K562 (cell line): ENCODE results near the gene TMEM107. TPM values are rescaled to one million over a fixed set of nuclear protein-coding genes. Genes with fewer than 3 reads are reported as not detected.

Experiments used
- ATF1 ChIP-seq, 2 experiments: fragments of 450-650 bp in 1 of 2; IDR thresholded peaks; 2 replicates each; pipeline ENCODE4 v1.6.1; 2016; ENCODE audit warnings: missing compliant biosample characterization in 1 of 2, missing genetic modification characterization in 1 of 2
- BCOR ChIP-seq: fragments of 450-650 bp; IDR thresholded peaks from 2 replicates; pipeline ENCODE4 v1.6.1; 2016
- ELF2 ChIP-seq: fragments of 250-450 bp; sonication (Bioruptor Pico); IDR thresholded peaks from 2 replicates; pipeline ENCODE4 v1.5.0; 2021; ENCODE audit warnings: mild to moderate bottlenecking
- ELF4 ChIP-seq: fragments of 450-650 bp; formaldehyde crosslinking; IDR thresholded peaks from 2 replicates; pipeline ENCODE4 v1.4.0; 2022; ENCODE audit warnings: missing genetic modification characterization
- ETV1 ChIP-seq: fragments of 450-650 bp; conservative IDR thresholded peaks from 2 replicates; pipeline ENCODE4 v1.6.1; 2016; ENCODE audit warnings: missing genetic modification characterization, control low read depth, low read depth, missing compliant biosample characterization
- FOS ChIP-seq: IDR thresholded peaks from 3 replicates; pipeline ENCODE4 v1.6.1; 2011; ENCODE audit not compliant: insufficient read length; ENCODE audit errors: extremely low read depth
- FOXA1 ChIP-seq: fragments of 450-650 bp; IDR thresholded peaks from 2 replicates; pipeline ENCODE4 v1.6.1; 2016; ENCODE audit warnings: mild to moderate bottlenecking, borderline replicate concordance
- FOXK2 ChIP-seq, 2 experiments: fragments of 450-650 bp; IDR thresholded peaks in 1 of 2; conservative IDR thresholded peaks in 1 of 2; 2 replicates each; pipeline ENCODE4 v1.6.1; 2016; ENCODE audit warnings: low read depth in 2 of 2, mild to moderate bottlenecking in 1 of 2
- HDAC1 ChIP-seq, 2 experiments: fragments of 450-650 bp; IDR thresholded peaks; 2 replicates each; pipeline ENCODE4 v1.6.1; 2016 to 2017; ENCODE audit warnings: inconsistent platforms in 1 of 2, mild to moderate bottlenecking in 1 of 2, moderate library complexity in 1 of 2
- JUND ChIP-seq, 2 experiments: IDR thresholded peaks; 2 replicates in 1 of 2; 3 replicates in 1 of 2; pipeline ENCODE4 v1.6.1; 2011; ENCODE audit warnings: borderline replicate concordance in 2 of 2, low read depth in 2 of 2, low read length in 2 of 2, improper control_type of control experiment in 1 of 2, missing biosample characterization in 1 of 2, missing genetic modification characterization in 1 of 2, missing genetic modification reagents in 1 of 2
- MECOM ChIP-seq: fragments of 250-450 bp; sonication (Bioruptor Pico); IDR thresholded peaks from 2 replicates; pipeline ENCODE4 v1.8.0; 2022; ENCODE audit warnings: inconsistent platforms
- MTA2 ChIP-seq: fragments of 450-650 bp; IDR thresholded peaks from 2 replicates; pipeline ENCODE4 v1.6.1; 2016; ENCODE audit warnings: low read depth
- MXI1 ChIP-seq: IDR thresholded peaks from 2 replicates; pipeline ENCODE4 v1.6.1; 2011; ENCODE audit warnings: low read depth, mild to moderate bottlenecking, improper control_type of control experiment, low read length
- NCOR1 ChIP-seq: fragments of 450-650 bp; IDR thresholded peaks from 2 replicates; pipeline ENCODE4 v1.6.1; 2016; ENCODE audit warnings: mild to moderate bottlenecking, moderate library complexity
- NFIC ChIP-seq: fragments of 450-650 bp; IDR thresholded peaks from 2 replicates; pipeline ENCODE4 v1.6.1; 2017; ENCODE audit warnings: mild to moderate bottlenecking, inconsistent platforms
- PTRF ChIP-seq: fragments of 450-650 bp; IDR thresholded peaks from 2 replicates; pipeline ENCODE4 v1.6.1; 2016; ENCODE audit warnings: mild to moderate bottlenecking, missing genetic modification characterization, missing compliant biosample characterization
- RBFOX2 ChIP-seq: fragments of 200-400 bp; formaldehyde crosslinking; IDR thresholded peaks from 2 replicates; pipeline ENCODE4 v1.6.1; 2017; ENCODE audit warnings: low read depth, mild to moderate bottlenecking, low read length, moderate library complexity
- RCOR1 ChIP-seq, 2 experiments: IDR thresholded peaks; 2 replicates each; pipeline ENCODE4 v1.6.1; 2012; ENCODE audit warnings: low read depth in 2 of 2, low read length in 2 of 2, borderline replicate concordance in 1 of 2, improper control_type of control experiment in 1 of 2
- RFX1 ChIP-seq: fragments of 450-650 bp; IDR thresholded peaks from 2 replicates; pipeline ENCODE4 v1.6.1; 2016; ENCODE audit warnings: mild to moderate bottlenecking, moderate library complexity
- STAG1 ChIP-seq: sonication (generic); formaldehyde crosslinking; IDR thresholded peaks from 2 replicates; pipeline ENCODE4 v1.5.0; 2020; ENCODE audit warnings: missing genetic modification reagents, borderline replicate concordance
- TOE1 ChIP-seq, 2 experiments: fragments of 450-650 bp in 1 of 2; sonication (generic) in 1 of 2; formaldehyde crosslinking in 1 of 2; IDR thresholded peaks; 2 replicates each; pipeline versions ENCODE4 v1.7.1 to v1.8.0; 2016 to 2022; ENCODE audit warnings: borderline replicate concordance in 2 of 2, mild to moderate bottlenecking in 2 of 2, antibody characterized with exemption in 1 of 2, inconsistent platforms in 1 of 2, low read depth in 1 of 2, missing genetic modification reagents in 1 of 2, moderate library complexity in 1 of 2
- ZFX ChIP-seq: sonication (generic); formaldehyde crosslinking; IDR thresholded peaks from 2 replicates; pipeline ENCODE4 v1.8.0; 2022; ENCODE audit warnings: mild to moderate bottlenecking, missing genetic modification reagents, moderate library complexity
- ZKSCAN1 ChIP-seq: fragments of 150-350 bp; IDR thresholded peaks from 2 replicates; pipeline ENCODE4 v1.6.1; 2016; ENCODE audit warnings: low read depth, low read length
- ZNF133 ChIP-seq: fragments of 250-450 bp; sonication (Bioruptor Pico); IDR thresholded peaks from 2 replicates; pipeline ENCODE4 v1.4.0; 2020; ENCODE audit warnings: mild to moderate bottlenecking
- ZNF175 ChIP-seq: fragments of 200-800 bp; sonication (Bioruptor generic); IDR thresholded peaks from 2 replicates; pipeline ENCODE4 v1.6.1; 2016; ENCODE audit warnings: low read depth, mild to moderate bottlenecking, missing genetic modification characterization, missing compliant biosample characterization
- ZNF316 ChIP-seq: fragments of 450-650 bp; IDR thresholded peaks from 2 replicates; pipeline ENCODE4 v1.6.1; 2016
- ZNF764 ChIP-seq: fragments of 250-450 bp; sonication (Bioruptor Pico); IDR thresholded peaks from 2 replicates; pipeline ENCODE4 v1.4.0; 2020; ENCODE audit warnings: low read depth, mild to moderate bottlenecking, moderate library complexity
- ZSCAN29 ChIP-seq: fragments of 450-650 bp; IDR thresholded peaks from 2 replicates; pipeline ENCODE4 v1.6.1; 2017
- polyA plus RNA-seq, 8 experiments: library from polyadenylated mRNA; depleted of rRNA in 4 of 8; stranded (reverse) in 5 of 8; unstranded in 3 of 8; fragments of >200 nt; fragmentation: Nextera tagmentation in 2 of 8; fragmentation: Illumina TruSeq in 1 of 8; extraction: Ambion mirVana in 2 of 8; extraction: Trizol in 1 of 8; gene quantifications; 2 replicates each; pipeline versions ENCODE4 v1.2.1 to v1.2.3, GENCODE V29; 2011 to 2014; ENCODE audit warnings: inconsistent platforms in 1 of 8, missing spikeins in 1 of 8
- total RNA-seq, 7 experiments: library from RNA; depleted of rRNA in 6 of 7; stranded (reverse); fragments of >200 nt in 6 of 7; fragmentation: Illumina TruSeq in 2 of 7; extraction: Trizol in 2 of 7; gene quantifications; 2 replicates each; pipeline versions ENCODE4 v1.2.1 to v1.2.3, GENCODE V29; 2011 to 2021; ENCODE audit warnings: low replicate concordance in 1 of 7
- TF ChIP-seq, protein P1 (sequence below): sonication (generic); formaldehyde crosslinking; IDR thresholded peaks from 2 replicates; pipeline ENCODE4 v1.8.0; 2022; ENCODE audit warnings: missing genetic modification reagents, mild to moderate bottlenecking, moderate library complexity, borderline replicate concordance
- TF ChIP-seq, protein P2 (sequence below): fragments of 250-450 bp; sonication (Bioruptor Pico); IDR thresholded peaks from 2 replicates; pipeline ENCODE4 v1.8.0; 2022; ENCODE audit warnings: moderate library complexity, mild to moderate bottlenecking, inconsistent platforms

Gene TMEM107
- total and polyA plus RNA-seq, 9 of the 15 experiments (the other 6 are each of a cell fraction or from before 2014, with no cell fraction given): 7.1 to 26.2 (median 16.9) TPM

DNA sequence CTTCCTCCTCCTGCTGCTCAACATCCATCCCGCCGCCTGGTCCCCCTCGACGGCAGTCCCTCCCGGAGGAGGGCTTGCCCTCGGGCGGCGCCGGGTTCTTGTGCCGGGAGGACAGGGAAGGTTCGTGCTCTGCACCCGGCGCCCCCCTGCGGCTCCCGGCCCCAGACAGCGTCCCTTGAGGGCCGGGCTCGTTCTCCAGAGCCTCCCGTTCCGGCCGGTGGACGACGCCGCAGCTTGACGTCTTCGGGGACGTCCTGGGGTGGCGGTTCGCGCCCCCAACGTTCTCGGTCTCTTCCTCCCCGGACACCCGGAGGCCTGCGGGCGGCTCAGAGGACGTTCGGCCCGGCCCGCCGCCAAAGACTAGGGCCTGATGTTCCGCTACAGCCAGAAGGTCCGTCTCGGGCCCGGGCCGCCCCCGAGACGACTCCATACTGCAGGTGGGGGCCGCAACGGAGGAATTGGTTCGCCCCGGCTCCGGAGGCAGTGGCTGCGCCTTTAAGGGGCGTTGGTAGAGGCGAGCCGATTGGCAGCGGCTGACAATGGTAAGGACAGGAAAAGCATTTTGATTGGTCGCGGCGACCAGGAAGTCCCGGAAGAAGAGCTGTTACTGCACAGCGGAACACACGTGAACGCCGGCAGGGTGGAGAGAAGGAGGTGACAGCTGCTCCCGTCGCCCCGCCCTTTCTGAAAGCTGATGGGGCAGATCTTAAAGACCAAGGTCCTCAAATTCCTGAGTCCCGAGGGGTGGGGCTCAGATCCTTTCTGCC is 13.7 kb upstream of the TMEM107 start, which contains the start of gene BORCS6 (continued):
- peak; percentile 77 for TF ChIP-seq ELF2 (CRISPR knock-in tag)
- peak in 1 of 2 experiments; percentile 88; a peak in 2 of 4 replicates for TF ChIP-seq FOXK2 (conservative IDR thresholded peaks at IDR 0.05 in 1 of 2, IDR thresholded peaks at IDR 0.05 in 1 of 2; ENCODE audit: low read depth in 2 of 2)
- 0 out of 2 replicates have a peak, but pooled peaks have one; percentile 16 for TF ChIP-seq BCOR
- no peak for TF ChIP-seq MECOM (CRISPR knock-in tag)
- TF ChIP-seq ZNF316: peak; percentile 62
- no peak for TF ChIP-seq ZKSCAN1
- TF ChIP-seq, protein P1, sequence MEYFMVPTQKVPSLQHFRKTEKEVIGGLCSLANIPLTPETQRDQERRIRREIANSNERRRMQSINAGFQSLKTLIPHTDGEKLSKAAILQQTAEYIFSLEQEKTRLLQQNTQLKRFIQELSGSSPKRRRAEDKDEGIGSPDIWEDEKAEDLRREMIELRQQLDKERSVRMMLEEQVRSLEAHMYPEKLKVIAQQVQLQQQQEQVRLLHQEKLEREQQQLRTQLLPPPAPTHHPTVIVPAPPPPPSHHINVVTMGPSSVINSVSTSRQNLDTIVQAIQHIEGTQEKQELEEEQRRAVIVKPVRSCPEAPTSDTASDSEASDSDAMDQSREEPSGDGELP (CRISPR knock-in tag): peak; percentile 90
- no peak for TF ChIP-seq ELF4 (CRISPR knock-in tag)
- no peak for TF ChIP-seq ZSCAN29
- TF ChIP-seq NFIC: peak; percentile 79
- peak; percentile 44; the same call in 1 of the 2 replicates for TF ChIP-seq ZNF764
- no peak for TF ChIP-seq MTA2
- TF ChIP-seq FOS: peak; percentile 82
- peak; percentile 71 for TF ChIP-seq ZFX (CRISPR knock-in tag)
- no peak for TF ChIP-seq NCOR1
- TF ChIP-seq, protein P2, sequence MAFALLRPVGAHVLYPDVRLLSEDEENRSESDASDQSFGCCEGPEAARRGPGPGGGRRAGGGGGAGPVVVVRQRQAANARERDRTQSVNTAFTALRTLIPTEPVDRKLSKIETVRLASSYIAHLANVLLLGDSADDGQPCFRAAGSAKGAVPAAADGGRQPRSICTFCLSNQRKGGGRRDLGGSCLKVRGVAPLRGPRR (CRISPR knock-in tag): no peak
- no peak for TF ChIP-seq FOXA1
- no peak; the same call in 1 of the 2 replicates for TF ChIP-seq ATF1 (CRISPR knock-in tag; IDR thresholded peaks at IDR 0.05)
- TF ChIP-seq ATF1 (tag; IDR thresholded peaks at IDR 0.05): peak; percentile 75
- 0 out of 2 replicates have a peak, but pooled peaks have one; percentile 2 for TF ChIP-seq JUND (IDR thresholded peaks at IDR 0.05; ENCODE audit: borderline replicate concordance, low read depth, low read length)
- no peak; the same call in 2 of the 3 replicates for TF ChIP-seq JUND (tag; IDR thresholded peaks at IDR 0.05; ENCODE audit: borderline replicate concordance, low read depth, low read length)
- TF ChIP-seq RBFOX2: peak; percentile 86
- peak; percentile 92 for TF ChIP-seq TOE1 (IDR thresholded peaks at IDR 0.05; ENCODE audit: borderline replicate concordance)
- TF ChIP-seq TOE1 (CRISPR knock-in tag; IDR thresholded peaks at IDR 0.05; ENCODE audit: borderline replicate concordance, low read depth): no peak
- TF ChIP-seq PTRF (tag): no peak
- TF ChIP-seq RCOR1 (IDR thresholded peaks at IDR 0.05; ENCODE audit: borderline replicate concordance in 1 of 2, low read depth in 2 of 2, low read length in 2 of 2): no peak
- TF ChIP-seq MXI1: peak; percentile 72
- TF ChIP-seq RFX1: no peak
- TF ChIP-seq ZNF133 (CRISPR knock-in tag): no peak
- TF ChIP-seq HDAC1 (IDR thresholded peaks at IDR 0.05): no peak; a peak in 1 of 4 replicates
- no peak for TF ChIP-seq ZNF175 (CRISPR knock-in tag)
- no peak for TF ChIP-seq ETV1 (tag)
- no peak for TF ChIP-seq STAG1 (CRISPR knock-in tag)
